SH-SY5Y (cell line): ENCODE measurements around the gene DEDD2.

ENCODE experiments used
- GATA2 ChIP-seq: IDR thresholded peaks from 2 replicates; pipeline ENCODE4 v1.6.1; 2011; ENCODE audit warnings: mild to moderate bottlenecking, low read depth, low read length
- GATA3 ChIP-seq: IDR thresholded peaks from 2 replicates; pipeline ENCODE4 v1.6.1; 2011; ENCODE audit warnings: low read depth, mild to moderate bottlenecking, low read length, moderate library complexity

GRCh38 chr19:42174958-42175734 lies 42.3 kb downstream of the DEDD2 start:
- TF ChIP-seq GATA3 (no peak), GATA2 (no peak)
